Anterior cingulate cortex (tissue), 58 donors: ENCODE data around the gene CCR2.
"Not testable (repeated sequence)": the region's sequence is repeated elsewhere in the genome, so short reads cannot be mapped to it uniquely, and the experiment has no call there.

Source experiments
- DNase-seq, 58 donors: peaks; one replicate each; lab custom pipeline; 2025; lab: John Stamatoyannopoulos, UW

CCR2 gene

DNA sequence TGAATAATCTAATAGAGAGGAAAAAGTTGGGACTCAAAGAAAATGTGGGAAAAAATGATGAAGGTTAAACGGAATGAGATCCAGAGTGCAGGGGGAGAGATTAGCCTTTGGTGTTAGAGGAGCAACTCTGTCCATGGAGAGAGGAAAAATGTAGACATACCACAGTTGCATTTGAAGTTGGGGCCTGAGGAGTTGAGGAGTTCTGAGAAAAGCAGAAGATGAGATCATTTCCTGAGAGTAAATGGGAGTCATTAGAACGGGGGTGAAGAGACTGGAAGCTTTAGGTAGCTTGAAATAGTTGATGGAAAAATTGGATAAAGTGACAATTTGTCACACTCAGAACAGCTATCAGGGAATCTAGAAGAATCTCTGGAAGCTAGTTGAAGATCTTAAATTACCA is 45.6 kb downstream of the CCR2 start:
- no peak for DNase-seq

- no peak for DNase-seq
Observed at GRCh38 chr3:46400000-46400734, 46.3 kb downstream of the CCR2 start.

DNA sequence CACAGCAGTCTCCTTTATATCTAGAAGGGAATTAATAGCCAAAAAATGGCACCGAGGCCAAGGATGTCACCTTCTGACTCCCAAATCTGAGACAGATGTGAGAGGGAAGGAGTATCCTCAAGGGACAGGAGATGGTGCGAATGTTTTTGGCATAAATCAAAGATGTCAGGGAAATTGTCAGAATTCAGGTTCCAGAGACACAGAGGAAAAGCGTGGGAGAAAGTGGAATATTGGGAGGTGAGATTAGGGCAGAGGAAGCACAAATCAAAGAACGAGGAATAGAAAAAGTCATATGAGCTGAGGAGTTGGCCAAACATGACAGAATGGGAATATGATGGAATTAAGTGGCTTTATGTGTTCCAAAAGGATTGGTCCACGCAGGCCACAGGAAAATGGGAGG is 46.9 kb downstream of the CCR2 start:
- no peak for DNase-seq

GRCh38 chr3:46401579-46401978 is 47.7 kb downstream of the CCR2 start:
- DNase-seq, result no peak

DNA sequence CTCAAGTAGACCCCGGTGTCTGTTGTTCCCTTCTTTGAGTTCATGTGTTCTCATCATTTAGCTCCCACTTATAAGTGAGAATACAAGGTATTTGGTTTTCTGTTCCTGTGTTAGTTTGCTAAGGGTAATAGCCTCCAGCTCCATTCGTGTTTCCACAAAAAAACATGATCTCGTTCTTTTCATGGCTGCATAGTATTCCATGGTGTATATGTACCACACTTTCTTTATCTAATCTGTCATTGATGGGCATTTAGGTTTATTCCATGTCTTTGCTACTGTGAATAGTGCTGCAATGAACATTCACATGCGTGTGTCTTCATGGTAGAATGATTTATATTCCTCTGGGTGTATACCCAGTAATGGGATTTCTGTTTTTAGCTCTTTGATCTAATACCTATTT is 49.0 kb downstream of the CCR2 start:
- DNase-seq, result not testable (repeated sequence)

DNA sequence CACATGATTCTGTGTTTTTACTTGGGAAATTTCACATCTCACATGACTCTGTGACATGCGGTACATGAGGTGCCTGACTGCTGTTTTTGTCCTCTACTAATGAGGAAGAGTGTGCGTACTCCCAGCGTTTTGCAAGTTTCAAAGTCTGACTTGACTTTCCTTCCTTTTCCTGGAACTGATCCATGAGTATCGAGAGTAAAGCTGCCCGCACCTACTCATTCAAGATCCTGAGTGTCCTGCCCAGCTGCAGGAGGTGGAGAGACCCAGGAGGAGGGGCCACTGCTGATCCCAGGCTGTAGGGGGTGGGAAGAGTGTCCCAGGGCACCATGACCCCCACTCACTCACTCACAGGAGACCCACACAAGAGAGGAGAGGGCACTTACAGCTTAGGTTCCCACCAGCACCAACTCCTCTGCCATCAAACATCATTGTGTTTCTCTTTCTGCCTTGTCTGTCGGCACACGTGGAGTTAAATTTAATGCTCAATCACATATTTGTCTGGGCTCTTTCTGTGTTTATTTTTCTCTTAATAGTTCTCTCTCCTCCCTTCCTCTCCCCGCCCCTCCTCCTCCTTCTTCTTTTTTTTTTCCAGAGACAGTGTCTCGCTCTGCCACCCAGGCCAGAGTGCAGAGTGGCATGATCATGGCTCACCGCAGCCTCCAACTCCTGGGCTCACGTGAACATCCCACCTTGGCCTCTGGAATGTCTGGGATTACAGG is 51.5 kb downstream of the CCR2 start:
- DNase-seq, result peak in 1 of 58 donors; percentile 3

DNA sequence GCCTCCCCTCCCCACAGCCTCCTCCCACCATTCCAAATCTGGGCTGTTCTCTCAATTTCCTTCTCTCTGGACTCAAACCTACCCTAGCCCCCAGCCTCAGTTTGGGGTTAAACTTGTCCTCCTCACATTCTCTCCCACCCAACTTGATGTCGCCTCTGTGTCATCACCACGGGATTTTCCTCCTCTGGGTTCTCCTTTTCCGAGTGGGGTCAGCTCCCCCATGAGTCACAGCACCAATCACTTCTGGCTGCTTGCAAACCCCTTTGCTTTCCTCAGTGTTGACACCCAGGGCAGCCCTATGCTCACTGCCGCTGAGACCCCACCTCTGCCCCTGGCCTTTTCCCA is 52.5 kb downstream of the CCR2 start:
- DNase-seq, result no peak

DNA sequence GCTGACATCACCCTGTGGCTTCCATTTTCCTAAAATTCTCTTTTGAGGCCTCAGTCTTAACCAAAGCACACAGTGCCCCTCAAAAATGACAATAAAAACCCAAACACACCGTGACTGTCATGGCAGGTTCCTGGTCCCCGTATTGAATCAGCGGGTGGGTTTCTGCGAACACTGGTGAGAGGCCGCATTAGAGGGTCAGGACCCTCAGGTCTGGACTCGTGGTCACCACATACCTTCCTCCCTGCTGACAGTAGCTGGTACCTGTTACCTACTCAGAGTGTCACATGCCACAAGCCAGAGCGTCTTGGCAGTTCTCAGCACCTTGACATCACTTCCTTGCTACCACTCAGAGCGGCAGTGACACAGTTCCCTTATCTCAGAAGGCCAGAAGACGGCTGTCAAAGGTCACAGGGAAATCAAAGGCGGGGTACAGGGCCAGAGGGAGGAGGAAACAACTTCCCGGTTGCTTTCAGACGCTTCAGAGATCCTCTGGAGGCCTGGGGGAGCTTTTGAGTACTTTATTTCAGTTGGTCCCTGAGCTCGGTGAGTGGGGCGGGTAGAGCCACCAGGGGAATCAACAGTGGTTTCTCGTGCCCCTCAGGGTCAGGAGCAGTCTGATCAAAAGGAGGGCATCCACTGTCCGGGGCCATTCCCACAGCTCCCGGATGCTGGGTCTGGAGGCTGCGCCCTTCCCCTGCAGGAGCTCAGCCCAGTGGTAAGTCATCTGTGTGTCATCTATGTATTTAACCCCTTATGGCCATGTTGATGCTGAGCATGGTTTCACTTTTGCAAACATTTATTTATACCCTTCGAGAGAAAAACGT is 53.1 kb downstream of the CCR2 start, which contains the start of the genes CCR5AS and CCRL2:
CCR5AS (minus strand) TSS at position 279 of the 824 bp plus-strand sequence.
CCRL2 (plus strand) TSS at position 472 of the 824 bp plus-strand sequence. CDS start 821 bp downstream, outside the sequence.
- DNase-seq, result peak in 11 of 58 donors; percentile 7 to 44 (median 15)

- peak in 4 of 58 donors; percentile 17 to 60 (median 32) for DNase-seq
Observed at GRCh38 chr3:46407970-46408369, 54.1 kb downstream of the CCR2 start.

DNA sequence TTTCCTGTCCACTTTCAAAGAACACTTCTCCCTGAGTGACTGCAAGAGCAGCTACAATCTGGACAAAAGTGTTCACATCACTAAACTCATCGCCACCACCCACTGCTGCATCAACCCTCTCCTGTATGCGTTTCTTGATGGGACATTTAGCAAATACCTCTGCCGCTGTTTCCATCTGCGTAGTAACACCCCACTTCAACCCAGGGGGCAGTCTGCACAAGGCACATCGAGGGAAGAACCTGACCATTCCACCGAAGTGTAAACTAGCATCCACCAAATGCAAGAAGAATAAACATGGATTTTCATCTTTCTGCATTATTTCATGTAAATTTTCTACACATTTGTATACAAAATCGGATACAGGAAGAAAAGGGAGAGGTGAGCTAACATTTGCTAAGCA is 54.9 kb downstream of the CCR2 start:
- DNase-seq, result no peak

DNA sequence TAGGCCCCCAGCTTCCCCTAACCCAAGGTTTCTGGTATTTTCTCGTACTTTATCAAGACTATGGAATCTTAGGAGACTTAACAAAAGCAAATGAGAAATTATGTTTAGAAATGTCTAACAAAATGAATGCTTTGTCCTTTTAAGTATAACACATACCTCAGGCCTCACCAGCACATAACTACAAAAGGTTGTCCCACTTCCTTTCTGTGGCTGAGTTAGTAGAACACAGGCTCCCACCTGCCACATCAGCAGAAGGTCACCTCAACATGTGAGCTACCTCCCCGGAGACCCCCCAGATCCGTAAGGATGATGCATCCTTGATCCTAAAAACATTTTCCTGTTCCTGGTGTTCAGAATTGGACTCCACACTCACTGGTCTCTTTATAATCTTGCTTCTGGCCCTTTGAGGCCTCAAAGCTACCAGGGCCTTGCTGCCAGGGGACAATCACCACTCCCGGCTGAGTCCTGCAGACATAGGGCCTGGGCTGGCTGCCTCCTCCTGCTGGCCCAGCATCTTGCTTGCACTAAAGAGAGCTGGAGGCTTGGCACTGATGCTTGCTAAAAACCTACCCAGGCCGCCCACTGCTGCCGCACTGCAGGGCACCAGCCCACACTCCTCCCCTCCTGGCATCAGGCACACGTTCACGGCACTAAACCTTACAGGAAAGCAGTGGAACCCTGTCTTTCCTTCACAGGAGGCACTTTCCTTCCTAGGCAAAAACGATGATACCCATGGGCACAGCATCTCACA is 56.0 kb downstream of the CCR2 start:
- DNase-seq, result peak in 28 of 58 donors; percentile 6 to 63 (median 21)
